Thymus (tissue), 11 donors: ENCODE measurements around the gene IFTAP. TPM values are rescaled to one million over a fixed set of nuclear protein-coding genes. Genes with fewer than 3 reads are reported as not detected.
A peak's percentile ranks its signal among the peaks of the same experiment; 100 is the strongest.

ENCODE experiments used
- DNase-seq, 9 donors: peaks; one replicate each; pipeline ENCODE4 v3.0.0-alpha.2; 2013; ENCODE audit warnings: low spot score in 9 of 9, low read depth in 6 of 9, missing footprints in 1 of 9
- H3K27ac ChIP-seq, 2 donors: one replicate each; pipeline ENCODE4 v1.5.1; 2013; ENCODE audit warnings: control low read depth in 1 of 2, low read depth in 1 of 2, low read length in 1 of 2, mild to moderate bottlenecking in 1 of 2, moderate library complexity in 1 of 2
- H3K27me3 ChIP-seq, 2 donors: one replicate each; pipeline ENCODE4 v1.5.1; 2013; ENCODE audit warnings: low read length in 1 of 2; ENCODE audit not compliant: control insufficient read depth in 2 of 2, insufficient read depth in 1 of 2
- H3K36me3 ChIP-seq, 2 donors: one replicate each; pipeline ENCODE4 v1.5.1; 2013; ENCODE audit warnings: low read length in 1 of 2, mild to moderate bottlenecking in 1 of 2, moderate library complexity in 1 of 2; ENCODE audit not compliant: control insufficient read depth in 2 of 2, insufficient read depth in 2 of 2
- H3K4me1 ChIP-seq, 2 donors: one replicate each; pipeline ENCODE4 v1.5.1; 2013; ENCODE audit warnings: low read length in 2 of 2; ENCODE audit not compliant: control insufficient read depth in 2 of 2, insufficient read depth in 2 of 2
- H3K4me3 ChIP-seq, 2 donors: one replicate each; pipeline ENCODE4 v1.5.1; 2013; ENCODE audit warnings: low read length in 2 of 2, control low read depth in 1 of 2, mild to moderate bottlenecking in 1 of 2
- H3K9me3 ChIP-seq, 2 donors: one replicate each; pipeline ENCODE4 v1.5.1; 2013; ENCODE audit warnings: low read length in 1 of 2, mild to moderate bottlenecking in 1 of 2; ENCODE audit not compliant: control insufficient read depth in 2 of 2, insufficient read depth in 1 of 2
- WGBS: extraction: QIAGEN DNeasy Blood & Tissue Kit; methylation state at CpG from one replicate; pipeline ENCODE4 v1.1.7; 2013; 5-methylcytosine and 5-hydroxymethylcytosine counted together
- polyA plus RNA-seq: library from polyadenylated mRNA; stranded (reverse); fragments of 200-250 nt; gene quantifications from one replicate; pipeline ENCODE4 v1.2.3, GENCODE V29; 2013
- total RNA-seq: library from RNA; stranded (reverse); fragments of 120-200 nt; gene quantifications from one replicate; pipeline ENCODE4 v1.2.4, GENCODE V29; 2013
- donor health status: healthy.

IFTAP gene
- total and polyA plus RNA-seq, 2 donors = 22.5 to 31.8 TPM

DNA sequence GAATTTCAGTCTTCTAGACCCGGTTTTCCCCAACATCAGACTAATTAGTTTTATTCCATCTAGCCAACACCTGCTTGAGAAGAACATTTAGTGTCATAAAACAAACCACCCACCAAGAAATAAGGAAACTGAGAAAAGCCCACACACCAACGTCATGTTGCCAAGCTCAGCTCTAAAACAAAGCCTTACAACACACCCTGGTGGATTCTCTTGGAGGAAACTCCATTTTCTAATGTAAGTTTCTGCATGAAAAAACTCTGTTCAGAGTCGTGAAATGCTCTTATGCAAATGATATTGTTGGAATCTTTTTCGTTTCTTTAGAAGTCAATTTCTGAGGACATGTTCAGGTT lies 108.7 kb downstream of the IFTAP start:
- Histone ChIP-seq H3K9me3 (no peaks in the 10 kb centered on the region), H3K4me3 (no peak overlapping the region), H3K36me3 (no peaks in the 10 kb centered on the region), H3K4me1 (peaks cover 24 to 35% of the 10 kb centered on the region in 2 donors), H3K27ac (peak overlapping the region in 1 of 2 donors; percentile 16), H3K27me3 (no peaks in the 10 kb centered on the region)
- 67% methylated on average over 4 of the region's 4 CpGs for WGBS
- no peak for DNase-seq

Other genes with a start within 250 kb of the IFTAP start
- 11.9 TPM for gene TRAF6, start 84.2 kb upstream of the IFTAP start, total RNA-seq
- gene TRAF6, start 84.2 kb upstream of the IFTAP start, polyA plus RNA-seq = 5.0 TPM
- gene RAG1, start 26.5 kb upstream of the IFTAP start, total RNA-seq = 1,091 TPM
- gene RAG1, start 26.5 kb upstream of the IFTAP start, polyA plus RNA-seq = 24.6 TPM
- gene RAG2, start 3.7 kb downstream of the IFTAP start, total RNA-seq = 195 TPM
- 16.5 TPM for gene RAG2, start 3.7 kb downstream of the IFTAP start, polyA plus RNA-seq